GM18517 (cell line): ENCODE results near the gene TIPRL.
"Not testable (repeated sequence)": the region's sequence is repeated elsewhere in the genome, so short reads cannot be mapped to it uniquely, and the experiment has no call there.

Source experiments
- ATAC-seq: cut with Tn5 transposase; IDR thresholded peaks from one replicate; pipeline ENCODE4 v1.9.1; 2021; ENCODE audit warnings: mild to moderate bottlenecking, moderate library complexity; ENCODE audit not compliant: unreplicated experiment

The TIPRL gene

DNA sequence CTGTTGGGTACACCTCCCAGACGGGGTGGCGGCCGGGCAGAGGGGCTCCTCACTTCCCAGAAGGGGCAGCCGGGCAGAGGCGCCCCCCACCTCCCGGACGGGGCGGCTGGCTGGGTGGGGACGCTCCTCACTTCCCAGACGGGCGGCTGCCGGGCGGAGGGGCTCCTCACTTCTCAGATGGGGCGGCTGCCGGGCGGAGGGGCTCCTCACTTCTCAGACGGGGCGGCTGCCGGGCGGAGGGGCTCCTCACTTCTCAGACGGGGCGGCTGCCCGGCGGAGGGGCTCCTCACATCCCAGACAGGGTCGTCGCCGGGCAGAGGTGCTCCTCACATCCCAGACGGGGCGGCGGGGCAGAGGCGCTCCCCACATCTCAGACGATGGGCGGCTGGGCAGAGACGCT, 28.9 kb downstream of the TIPRL start:
- not testable (repeated sequence) for ATAC-seq

DNA sequence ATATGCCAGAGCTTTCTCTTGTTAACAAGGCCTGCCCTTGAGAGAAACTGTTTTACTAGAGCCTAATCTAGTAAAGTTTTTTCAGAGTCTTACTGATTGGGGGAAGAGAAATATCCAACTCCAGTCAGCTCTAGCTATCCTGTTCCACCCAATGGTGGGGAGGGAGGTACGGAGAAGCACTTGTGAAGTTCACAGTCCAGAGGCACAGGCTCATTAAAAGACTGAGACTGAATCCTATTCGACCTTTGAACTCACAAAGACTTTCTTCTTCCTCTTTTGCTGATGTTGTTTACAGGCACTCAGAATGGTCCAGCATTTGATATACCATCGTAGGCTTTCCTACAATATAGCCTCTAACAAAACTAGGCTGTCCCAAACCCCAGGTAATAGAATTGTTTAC, 31.6 kb downstream of the TIPRL start:
- ATAC-seq, result no peak

DNA sequence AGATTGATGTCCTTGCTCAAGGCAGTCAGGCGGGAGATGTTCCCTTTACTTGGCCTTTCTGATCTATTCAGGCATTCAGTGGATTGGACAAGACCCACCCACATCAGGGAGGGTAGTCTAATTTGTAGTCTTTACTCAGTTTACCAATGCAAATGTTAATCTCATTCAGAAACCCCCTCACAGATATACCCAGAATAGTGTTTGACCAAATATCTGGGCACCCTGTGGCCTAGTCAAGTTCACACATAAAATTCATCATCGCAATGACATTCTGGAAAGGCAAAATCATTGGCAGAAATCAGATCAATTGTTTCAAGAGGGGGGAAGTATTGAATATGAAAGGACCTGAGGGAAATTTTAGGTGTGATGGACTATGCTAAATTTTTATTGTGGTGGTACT, 34.6 kb downstream of the TIPRL start:
- no peak for ATAC-seq

DNA sequence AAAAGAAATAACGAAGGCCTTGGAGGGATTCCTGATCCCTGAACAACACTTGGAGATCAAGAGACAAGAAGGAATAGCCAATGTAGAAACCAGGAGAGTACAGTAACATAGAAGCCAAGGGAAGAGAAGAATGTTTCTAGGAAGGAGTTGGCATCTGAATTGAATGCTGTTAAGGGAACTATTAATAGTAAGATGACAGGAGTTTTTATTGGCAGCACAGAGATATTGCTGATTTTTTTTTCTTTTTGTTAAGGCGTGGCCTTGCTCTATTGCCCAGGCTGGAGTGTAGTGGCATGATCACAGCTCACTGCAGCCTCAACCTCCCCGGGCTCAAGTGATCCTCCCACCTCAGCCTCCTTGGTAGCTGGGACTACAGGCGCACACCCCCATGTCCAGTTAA, 37.4 kb downstream of the TIPRL start:
- no peak for ATAC-seq

DNA sequence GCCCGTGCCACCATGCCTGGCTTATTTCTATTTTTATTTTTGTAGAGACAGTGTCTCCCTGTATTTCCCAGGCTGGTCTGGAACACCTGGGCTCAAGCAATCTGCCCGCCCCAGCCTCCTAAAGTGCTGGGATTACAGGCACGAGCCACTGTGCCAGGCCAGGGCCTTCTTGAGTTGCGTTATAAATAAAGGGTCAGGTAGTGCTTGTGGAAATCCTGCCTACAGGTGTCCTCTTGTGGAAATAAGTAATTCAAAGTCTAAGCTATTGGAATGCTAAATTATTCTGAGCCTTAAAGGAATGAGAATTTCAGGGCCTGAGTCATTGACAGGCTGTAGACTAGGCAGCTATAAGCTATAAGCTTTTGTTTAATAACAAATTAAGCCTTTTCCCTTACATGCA, 38.9 kb downstream of the TIPRL start:
- ATAC-seq, result no peak

DNA sequence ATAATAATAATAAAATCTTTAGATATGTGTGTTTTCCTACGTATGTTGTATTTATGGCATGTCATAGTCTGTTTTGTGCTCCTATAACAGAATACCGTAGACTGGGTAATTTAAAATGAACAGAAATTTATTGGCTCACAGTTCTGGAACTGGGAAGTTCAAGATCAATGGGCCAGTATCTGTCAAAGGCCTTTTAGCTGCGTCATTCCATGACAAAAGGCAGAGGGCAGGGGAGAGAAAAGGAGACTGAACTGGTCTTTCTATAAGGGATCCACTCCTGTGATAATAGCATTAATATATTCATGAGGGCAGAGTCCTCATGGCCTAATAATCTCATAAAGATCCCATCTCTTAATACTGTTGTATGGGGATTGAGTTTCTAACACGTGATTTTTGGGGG, 39.9 kb downstream of the TIPRL start:
- no peak for ATAC-seq

DNA sequence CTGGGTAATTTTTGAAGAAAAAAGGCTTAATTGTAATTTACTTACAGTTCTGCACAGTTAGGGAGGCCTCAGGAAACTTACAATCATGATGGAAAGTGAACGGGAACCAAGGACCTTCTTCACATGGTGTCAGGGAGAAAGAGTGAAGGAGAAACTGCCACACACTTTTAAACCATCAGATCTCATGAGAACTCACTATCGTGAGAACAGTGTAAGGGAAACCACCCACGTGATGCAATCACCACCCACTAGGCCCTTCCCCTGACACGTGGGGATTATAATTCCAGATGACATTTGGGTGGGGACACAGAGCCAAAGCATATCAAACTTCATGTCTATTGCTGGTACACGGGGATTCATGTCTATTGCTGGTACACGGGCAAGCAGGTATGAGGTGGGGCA, 41.7 kb downstream of the TIPRL start:
- no peak for ATAC-seq

DNA sequence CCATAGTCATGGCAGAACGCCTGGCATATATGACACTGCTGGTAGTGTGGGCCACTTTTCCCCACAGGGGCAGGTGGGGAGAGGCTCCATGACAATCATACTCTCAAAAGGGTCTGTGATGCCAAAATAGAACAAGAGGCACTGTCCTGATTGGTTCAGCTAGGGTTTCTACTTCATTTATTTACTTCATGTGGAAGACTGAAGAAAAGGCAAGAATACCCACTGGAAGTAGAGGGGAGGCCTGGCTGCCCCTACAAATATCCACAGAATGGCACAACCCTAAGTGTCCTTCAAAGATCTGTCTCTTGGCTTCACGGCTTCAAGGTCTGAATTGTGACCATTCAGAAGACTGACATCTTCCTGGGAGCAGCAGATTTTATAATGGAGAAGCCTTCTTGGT, 42.5 kb downstream of the TIPRL start:
- no peak for ATAC-seq

DNA sequence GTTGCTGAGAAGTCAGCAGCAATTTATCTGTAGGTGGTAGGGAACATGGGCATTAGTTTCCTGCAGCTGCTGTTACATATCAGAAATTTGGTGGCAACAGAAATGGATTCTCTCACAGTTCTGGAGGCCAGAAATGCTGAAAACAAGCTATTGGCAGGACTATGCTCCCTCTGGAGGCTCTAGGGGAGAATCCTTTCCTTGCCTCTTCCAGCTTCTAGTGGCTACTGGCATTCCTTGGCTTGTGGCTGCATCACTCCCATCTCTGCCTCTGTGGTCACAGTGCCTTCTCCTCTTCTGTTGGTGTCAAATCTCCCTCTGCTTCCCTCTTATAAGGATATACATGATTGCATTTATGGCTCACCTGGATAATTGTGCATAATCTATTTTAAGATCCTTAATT, 44.5 kb downstream of the TIPRL start:
- no peak for ATAC-seq

DNA sequence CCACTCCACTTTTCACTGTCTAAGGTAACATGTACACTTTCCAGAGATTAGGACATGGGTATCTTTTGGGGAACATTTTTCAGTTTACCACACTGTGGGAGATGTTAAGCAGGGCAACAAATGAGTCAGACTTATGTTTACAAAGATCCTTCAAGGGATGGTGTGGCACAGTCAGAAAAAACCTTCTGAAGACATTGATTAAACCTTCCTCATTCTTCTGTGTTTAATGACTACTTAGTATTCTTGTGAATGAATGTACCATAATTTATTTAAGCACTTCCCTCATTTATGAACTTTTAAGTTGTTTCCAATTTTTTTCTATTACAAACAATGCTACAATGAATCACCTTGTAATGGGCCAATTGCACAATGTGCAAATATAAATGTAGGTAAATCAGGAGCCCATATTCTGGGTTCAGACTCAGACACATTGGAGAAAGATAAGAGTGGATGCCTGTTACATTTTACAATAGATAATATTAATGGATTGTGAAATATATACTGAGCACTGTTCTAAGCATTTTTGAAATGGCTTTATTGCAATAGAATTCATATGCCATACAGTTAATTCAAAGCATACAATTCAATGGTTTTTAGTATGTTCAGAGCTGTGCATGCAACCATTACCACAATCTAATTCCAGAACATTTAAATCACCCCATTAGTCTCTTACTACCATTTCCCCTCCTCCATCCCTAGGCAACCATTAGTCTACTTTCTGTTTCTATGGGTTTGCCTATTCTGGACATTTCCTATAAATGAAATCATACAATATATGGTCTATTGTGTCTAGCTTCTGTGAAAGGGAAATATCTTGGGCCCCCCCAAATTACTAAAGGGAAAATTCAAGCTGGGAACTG, 45.1 kb downstream of the TIPRL start:
- no peak for ATAC-seq

DNA sequence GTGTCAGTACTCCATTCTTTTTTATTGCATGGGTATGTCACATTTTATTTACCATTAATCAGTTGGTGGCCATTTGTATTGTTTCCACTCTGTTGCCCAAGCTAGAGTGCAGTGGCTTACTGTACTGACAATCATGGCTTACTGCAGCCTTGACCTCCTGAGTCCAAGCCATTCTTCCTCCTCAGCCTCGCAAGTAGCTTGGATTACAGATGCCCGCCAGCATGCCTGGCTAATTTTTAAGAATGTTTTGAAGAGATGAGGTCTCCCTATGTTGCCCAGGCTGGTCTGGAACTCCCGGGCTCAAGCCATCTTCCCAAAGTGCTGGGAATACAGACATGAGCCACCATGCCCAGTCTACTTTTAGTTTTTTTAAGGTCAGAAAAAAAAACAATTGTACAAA, 46.2 kb downstream of the TIPRL start:
- ATAC-seq, result no peak

DNA sequence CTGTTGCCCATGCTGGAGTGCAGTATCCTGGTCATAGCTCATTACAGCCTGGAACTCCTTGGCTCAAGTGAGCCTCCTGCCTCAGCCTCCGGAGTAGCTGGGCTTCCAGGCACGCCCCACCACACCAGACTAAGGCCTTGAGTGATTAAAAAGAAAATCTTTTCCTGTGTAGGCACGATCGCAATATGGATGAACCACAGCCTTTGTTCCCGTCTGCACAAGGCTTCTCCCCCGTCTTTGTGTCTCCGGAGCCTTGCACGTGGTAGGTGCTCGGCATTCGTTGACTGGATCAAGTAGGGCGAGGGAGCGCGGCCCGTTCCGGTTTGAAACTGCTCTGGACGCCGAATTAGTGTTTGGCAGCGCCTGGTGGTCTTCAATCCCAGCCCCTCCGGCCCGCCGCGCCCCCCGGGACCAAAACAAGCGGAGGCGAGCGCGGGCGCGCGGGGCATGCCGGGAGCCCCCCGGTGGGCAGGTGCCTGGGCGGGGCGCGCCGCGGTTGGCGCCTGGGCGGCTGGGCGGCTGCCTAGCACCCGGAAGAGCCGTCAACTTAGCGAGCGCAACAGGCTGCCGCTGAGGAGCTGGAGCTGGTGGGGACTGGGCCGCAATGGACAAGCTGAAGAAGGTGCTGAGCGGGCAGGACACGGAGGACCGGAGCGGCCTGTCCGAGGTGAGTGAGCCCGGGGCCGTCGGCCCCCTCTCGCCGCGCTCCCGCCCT, 46.9 kb downstream of the TIPRL start, which contains the start of gene SFT2D2:
SFT2D2 (plus strand) TSS at position 529 of the 715 bp plus-strand sequence; CDS start at position 605, 76 bp downstream.
- ATAC-seq, result peak; percentile 68

DNA sequence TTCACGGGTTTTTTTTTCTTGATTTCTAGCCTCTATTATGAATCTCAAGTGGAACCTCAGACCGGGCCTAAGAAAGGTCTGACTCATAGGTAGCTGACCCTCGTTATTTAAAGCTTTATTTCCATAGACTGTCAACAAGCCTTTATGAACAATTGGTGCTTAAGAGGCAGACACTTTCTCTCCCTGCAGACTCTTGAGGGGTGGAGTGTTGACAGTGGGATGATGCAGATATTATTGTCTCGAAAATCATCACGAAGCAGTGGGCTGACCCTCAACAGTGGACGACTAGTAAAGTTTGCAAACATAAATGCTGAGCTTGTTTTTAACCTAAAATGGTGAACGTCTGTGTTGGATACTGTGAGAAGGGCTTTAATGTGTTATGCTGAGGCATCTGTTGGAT, 48.9 kb downstream of the TIPRL start:
- ATAC-seq, result peak; percentile 15

DNA sequence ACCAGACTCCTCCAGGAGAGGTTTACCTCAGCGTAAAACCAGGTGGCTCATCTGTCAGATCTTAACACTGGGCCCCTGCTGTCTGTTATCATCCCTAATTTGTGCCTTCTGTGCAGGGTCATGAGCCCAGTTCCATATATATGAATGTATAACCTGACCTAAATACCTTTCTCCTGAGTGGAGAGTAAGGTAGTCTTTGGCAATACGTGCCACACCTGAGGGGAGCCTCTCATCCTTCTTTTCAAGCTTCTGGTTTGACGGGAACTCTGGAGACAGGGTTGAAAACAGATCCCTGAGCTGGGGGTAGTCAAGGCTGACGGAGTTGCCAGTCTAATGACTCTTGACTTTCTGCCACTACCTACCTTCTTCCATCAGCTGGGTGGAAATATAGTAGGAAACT, 51.1 kb downstream of the TIPRL start:
- no peak for ATAC-seq

DNA sequence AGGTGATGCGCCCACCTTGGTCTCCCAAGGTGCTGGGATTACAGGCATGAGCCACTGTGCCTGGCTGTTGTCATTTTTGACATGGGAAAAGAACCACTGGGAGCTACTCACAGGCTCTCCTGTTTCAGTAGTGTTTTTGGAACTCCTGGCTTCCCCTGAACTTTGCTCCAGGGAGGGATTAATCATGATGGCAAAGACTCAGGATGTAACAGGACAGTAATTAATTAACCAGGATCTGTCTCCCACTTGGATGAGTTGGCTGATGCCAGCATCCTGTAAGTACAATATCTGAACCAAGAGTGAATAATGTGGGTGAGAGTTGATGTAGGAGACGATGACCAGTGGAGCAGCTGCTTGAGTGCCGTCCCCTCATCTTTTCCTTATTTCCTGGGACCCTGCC, 51.9 kb downstream of the TIPRL start:
- ATAC-seq, result no peak

DNA sequence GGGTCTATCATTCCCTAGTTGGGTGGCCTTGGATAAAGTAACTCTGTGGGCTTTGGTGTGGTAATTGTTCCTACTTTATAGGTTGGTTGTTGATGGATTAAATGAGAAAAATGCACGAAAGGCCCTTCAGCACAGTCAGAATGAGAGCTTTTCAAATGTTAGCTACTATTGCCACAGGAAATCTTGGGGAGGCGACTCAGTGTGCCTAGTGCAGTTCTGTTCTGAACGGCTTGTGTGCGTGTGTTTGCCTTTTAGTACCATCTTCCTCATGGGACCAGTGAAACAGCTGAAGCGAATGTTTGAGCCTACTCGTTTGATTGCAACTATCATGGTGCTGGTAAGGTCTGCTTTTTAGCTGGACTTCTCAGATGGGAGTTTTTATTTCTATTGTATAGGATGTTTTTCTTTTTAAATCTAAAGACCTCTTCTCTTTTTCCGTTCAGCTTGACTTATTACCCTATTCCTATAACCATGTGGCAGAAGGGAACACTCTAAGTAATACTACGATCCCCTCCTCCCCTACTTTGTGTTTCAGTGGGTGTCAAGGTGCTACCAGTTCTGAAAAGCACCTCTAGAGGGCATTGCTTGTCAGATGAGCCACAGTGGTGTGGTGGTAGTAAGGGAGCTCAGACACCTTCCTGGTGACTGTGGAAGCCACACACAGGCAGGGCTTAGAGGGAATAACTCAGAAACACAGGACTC, 56.2 kb downstream of the TIPRL start:
- ATAC-seq, result peak; percentile 61

DNA sequence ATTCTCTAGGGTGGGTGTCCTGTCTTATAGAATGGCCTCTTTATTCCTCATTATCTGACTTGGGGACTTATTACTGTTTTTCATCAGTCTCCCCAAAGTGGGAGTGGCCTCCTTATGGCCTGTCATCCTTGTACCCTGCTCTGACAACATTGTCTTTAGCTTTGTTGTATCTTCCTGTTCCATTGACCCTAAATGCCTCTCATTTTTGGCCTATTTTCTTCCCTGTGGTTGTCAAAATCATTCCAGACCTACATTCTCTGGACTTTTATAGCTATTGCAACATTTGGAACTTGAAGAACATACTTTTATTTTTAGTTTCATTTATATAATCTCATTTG, 56.8 kb downstream of the TIPRL start:
- ATAC-seq, result no peak

DNA sequence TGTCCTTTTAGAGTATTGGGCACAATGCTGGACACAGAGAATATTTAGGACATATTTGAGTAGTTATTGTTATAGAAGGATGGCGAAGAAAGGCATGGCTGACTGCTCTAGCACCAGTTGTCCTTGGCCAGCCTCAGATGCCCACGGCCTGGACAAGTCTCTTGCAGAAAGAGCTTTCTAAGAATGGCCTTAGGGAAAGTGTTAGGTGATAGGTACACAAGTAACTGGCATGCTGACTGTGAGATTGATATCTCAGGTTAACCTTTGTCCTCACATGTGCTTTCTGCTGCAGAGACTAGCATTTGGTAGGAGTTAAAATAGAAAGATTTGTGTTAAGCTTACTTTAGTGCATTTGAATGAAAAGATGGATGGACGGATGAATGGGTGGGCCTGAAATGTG, 57.2 kb downstream of the TIPRL start:
- ATAC-seq, result no peak

DNA sequence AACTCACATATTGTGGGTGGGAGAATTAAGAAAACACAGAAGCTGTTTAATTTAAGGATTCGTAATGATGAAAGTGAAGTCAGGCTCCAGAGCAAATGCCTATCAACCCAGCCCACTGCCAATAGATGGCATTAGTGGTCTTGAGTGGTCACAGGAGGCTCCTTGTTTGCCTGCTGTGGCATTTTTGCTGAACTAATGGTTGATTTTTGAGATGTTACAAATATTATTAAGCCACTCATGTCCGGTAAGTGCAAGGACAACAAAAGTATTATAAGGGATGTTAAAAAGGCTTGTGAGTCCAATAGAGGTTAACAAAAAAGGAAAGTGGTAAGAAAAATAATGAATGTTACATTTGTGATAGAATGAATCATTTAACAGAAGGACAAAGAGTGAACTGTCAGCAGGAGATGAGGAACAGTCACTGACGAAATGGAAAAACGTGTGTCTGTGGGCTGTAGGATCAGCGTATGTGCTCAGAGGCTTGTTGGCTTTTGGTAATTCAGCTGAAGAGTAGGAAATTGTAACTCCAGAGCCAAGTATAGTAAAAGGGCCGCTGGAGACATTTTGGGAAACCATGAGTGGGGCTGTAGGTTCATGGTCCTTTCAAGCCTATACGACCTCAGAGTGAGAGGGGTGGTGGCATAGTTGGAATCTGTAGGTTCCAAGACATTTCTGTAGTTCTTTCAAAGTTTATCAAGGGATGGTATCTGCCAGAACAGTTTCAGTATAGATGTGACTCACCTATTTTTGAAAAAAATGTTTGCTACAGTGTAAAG, 58.3 kb downstream of the TIPRL start:
- no peak for ATAC-seq

DNA sequence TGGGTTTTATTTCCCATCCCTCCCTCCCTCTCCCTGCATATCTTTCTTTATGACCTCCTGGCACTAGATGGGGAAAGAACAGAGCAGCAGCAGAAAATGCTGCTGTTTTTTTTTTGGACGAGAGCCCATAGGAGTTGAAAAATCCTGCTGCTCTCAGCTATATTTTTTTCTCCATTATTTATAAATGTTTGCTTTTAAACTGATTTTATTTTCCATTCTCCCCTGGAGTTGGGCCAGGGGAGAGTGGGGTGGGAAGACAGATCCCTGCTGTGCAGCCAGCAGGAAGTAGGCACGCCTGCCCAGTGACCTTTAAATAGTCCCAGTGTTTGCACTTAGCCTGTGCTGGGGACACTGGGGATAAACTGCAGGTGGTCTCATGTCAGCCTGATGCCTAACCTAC, 64.4 kb downstream of the TIPRL start:
- ATAC-seq, result no peak

DNA sequence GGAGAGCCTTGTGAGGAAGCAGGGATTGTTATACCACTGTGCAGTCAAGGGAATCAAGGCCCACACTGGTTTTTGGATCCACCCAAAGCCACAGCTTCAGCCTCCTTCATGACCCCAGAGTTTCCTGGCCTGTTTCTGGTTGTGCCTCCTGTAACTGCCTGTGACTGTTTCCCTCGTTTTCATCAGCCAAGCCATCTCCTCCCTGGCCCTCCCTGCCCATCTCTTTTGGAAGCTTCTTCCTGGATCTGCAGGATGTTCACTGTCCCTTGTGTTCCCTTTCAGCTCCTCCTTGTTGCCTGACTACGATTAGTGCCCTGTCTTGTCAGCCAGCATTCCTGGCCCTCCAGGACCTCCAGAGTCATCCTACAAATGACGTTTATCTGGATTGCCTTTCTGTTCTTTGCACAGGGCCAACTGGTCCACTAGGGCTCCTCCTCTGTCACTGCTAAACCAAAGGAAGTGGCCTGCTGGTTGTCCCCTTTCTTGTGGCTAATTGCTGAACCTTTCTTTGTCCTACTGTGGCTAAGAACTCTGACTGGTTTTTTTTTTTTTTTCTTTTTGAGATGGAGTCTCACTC, 65.0 kb downstream of the TIPRL start:
- no peak for ATAC-seq
